H1 (cell line): Measurements from ENCODE around the gene PPP1R13B. TPM values are rescaled to one million over a fixed set of nuclear protein-coding genes. Genes with fewer than 3 reads are reported as not detected.

ENCODE experiments used
- ASH2L ChIP-seq: fragments of 200-600, 300-600 bp; sonication (generic); IDR thresholded peaks from one replicate; pipeline ENCODE4 v1.7.1; 2017; ENCODE audit warnings: low read length
- CREB1 ChIP-seq: IDR thresholded peaks from 2 replicates; pipeline ENCODE4 v1.6.1; 2012; ENCODE audit warnings: inconsistent platforms
- KDM4A ChIP-seq: IDR thresholded peaks from one replicate; pipeline ENCODE4 v1.7.1; 2012; ENCODE audit warnings: low read depth, mild to moderate bottlenecking, moderate library complexity, low read length, inconsistent platforms; ENCODE audit not compliant: severe bottlenecking
- KDM5A ChIP-seq: fragments of 200-600 bp; IDR thresholded peaks from 2 replicates; pipeline ENCODE4 v1.7.1; 2012; ENCODE audit warnings: mild to moderate bottlenecking, low read length, inconsistent platforms, mixed read lengths
- RNF2 ChIP-seq: fragments of 200-900, 300-1000 bp; sonication (generic); IDR thresholded peaks from 2 replicates; pipeline ENCODE4 v1.7.1; 2016; ENCODE audit warnings: borderline replicate concordance, low read depth, mild to moderate bottlenecking, antibody characterized with exemption, low read length; ENCODE audit not compliant: poor library complexity, severe bottlenecking; ENCODE audit errors: missing control alignments
- SP4 ChIP-seq: IDR thresholded peaks from 2 replicates; pipeline ENCODE4 v1.6.1; 2012; ENCODE audit warnings: low read length, inconsistent platforms
- polyA plus RNA-seq, 7 experiments: library from polyadenylated mRNA; depleted of rRNA in 3 of 7; stranded (reverse) in 5 of 7; unstranded in 2 of 7; fragments of >200 nt in 5 of 7; fragments of 200-250 nt in 2 of 7; gene quantifications; 1 replicate in 5 of 7; 2 replicates in 1 of 7; 4 replicates in 1 of 7; pipeline versions ENCODE4 v1.2.1 to v1.2.3, GENCODE V29; 2011 to 2013; ENCODE audit warnings: missing spikeins in 2 of 7, mixed read lengths in 2 of 7
- total RNA-seq: library from RNA; stranded (reverse); fragmentation: NEBNext Ultra II Directional; extraction: Animal tissue kit (Norgen Biotek cat#: 25700); gene quantifications from 2 replicates; pipeline ENCODE4 v1.2.1, GENCODE V29; 2021
- TF ChIP-seq, protein P1 (sequence below): IDR thresholded peaks from 2 replicates; pipeline ENCODE4 v1.6.1; 2012; ENCODE audit warnings: low read length, inconsistent platforms

Gene PPP1R13B
- total and polyA plus RNA-seq, 2 of the 8 experiments (the other 6 are each of a cell fraction or from before 2014, with no cell fraction given): 2.6 to 8.9 TPM

DNA sequence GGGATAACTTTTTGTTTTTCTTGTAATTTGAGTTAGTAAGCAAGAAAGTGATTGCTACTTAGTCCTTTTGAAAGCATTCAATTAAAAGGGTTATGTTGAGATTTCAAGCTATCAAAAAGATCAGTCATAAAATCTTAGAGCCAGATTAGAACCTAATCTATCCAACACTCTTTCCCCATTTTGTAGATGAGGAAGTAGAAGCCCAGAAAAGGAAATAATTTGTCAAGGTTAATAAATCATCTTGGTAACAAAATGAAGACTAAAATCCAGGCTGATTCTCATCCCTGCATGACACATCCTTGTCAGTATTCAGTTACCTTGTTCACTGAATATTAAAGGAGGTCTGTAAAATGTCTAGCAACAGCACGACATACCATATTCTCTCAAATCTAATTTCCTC is 26.5 kb downstream of the PPP1R13B start (continued):
- TF ChIP-seq ASH2L (no peak), RNF2 (no peak), SP4 (no peak), CREB1 (no peak), KDM4A (no peak), KDM5A (no peak)
- TF ChIP-seq, protein P1, sequence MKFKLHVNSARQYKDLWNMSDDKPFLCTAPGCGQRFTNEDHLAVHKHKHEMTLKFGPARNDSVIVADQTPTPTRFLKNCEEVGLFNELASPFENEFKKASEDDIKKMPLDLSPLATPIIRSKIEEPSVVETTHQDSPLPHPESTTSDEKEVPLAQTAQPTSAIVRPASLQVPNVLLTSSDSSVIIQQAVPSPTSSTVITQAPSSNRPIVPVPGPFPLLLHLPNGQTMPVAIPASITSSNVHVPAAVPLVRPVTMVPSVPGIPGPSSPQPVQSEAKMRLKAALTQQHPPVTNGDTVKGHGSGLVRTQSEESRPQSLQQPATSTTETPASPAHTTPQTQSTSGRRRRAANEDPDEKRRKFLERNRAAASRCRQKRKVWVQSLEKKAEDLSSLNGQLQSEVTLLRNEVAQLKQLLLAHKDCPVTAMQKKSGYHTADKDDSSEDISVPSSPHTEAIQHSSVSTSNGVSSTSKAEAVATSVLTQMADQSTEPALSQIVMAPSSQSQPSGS: no peak
